GM06990 (cell line): ENCODE data around the gene CCND3.

Experiments used
- DNase-seq: peaks from one replicate; pipeline ENCODE4 v3.0.0-alpha.2; 2011; ENCODE audit not compliant: insufficient read length; ENCODE audit errors: extremely low read depth
- H3K27me3 ChIP-seq: replicated peaks from 2 replicates; pipeline ENCODE4 v1.6.0; 2011; ENCODE audit warnings: low read length; ENCODE audit not compliant: control insufficient read depth, insufficient read depth
- H3K36me3 ChIP-seq: 2 replicates; pipeline ENCODE4 v1.5.1; 2011; ENCODE audit warnings: low read length; ENCODE audit not compliant: control insufficient read depth, insufficient read depth
- H3K4me3 ChIP-seq: replicated peaks from 2 replicates; pipeline ENCODE4 v1.5.1; 2011; ENCODE audit warnings: low read depth, mild to moderate bottlenecking, control low read depth, low read length
- CTCF ChIP-seq: IDR thresholded peaks from 2 replicates; pipeline ENCODE4 v1.5.1; 2011; ENCODE audit warnings: low read length, control low read depth, mild to moderate bottlenecking, inconsistent platforms; ENCODE audit not compliant: insufficient read depth, poor library complexity, severe bottlenecking

Gene CCND3

DNA sequence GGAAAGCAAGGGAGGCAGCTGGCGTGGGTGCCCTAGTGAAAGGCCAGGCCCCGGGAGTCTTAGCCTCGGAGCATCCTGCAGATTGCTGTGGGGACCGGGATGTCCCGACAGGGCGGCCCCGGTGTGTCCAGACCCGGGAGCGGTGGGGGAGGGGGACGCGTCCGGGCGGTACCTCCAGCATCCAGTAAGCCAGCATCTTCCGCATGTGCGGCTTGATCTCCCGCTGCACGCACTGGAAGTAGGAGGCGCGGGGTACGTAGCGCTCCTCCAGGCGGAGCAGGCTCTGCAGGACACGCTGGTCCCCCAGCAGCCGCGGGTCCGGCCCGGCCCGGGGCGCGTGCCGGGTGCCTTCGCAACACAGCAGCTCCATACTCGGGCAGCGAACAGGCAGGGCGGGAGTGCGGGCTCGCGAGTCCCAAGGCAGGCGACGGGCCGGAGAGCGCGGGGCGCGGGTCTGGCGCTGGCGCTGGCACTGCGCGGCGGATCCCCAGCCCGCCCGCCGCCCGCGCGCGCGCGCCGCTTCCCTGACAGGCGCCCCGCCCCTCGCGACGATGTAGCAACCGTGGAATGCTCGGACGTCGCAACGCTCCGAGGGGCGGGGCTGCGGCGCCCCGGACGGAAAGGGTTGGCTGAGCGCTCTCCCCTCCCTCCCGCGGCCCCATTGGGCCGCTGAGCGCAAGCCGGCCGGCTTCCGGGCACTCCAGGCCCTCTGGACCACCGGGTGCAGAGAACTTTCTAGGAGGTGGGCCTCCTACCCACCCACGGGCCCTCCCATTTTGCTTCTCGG, at the start of gene CCND3:
CCND3 (minus strand) TSS at position 529 of the 787 bp plus-strand sequence; CDS start at position 370, 159 bp downstream.
- Histone ChIP-seq H3K27me3 (no peaks in the 10 kb centered on the region), H3K4me3 (peak within 1 kb of the TSS; percentile 96), H3K36me3 (peaks cover 8% of the 10 kb centered on the region)
- no peak for TF ChIP-seq CTCF
- DNase-seq, result peak; percentile 95

DNA sequence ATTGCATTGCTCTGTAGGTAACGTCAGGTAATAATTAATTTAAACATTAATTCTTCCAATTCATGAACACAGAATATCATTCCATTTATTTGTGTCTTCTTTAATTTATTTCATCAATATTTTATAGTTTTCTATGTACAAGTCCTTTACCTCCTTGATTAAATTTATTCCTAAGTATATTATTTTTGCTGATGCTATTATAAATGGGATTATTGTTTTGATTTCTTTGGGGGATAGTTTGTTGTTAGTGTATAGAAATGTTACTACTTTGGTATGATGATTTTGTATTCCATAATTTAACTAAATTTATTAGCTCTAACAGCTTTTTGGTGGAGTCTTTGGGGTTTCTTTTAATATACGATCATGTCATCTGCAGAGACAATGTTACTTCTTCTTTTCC, 44.7 kb upstream of the CCND3 start:
- Histone ChIP-seq H3K36me3 (no peaks in the 10 kb centered on the region), H3K27me3 (no peaks in the 10 kb centered on the region), H3K4me3 (no peak overlapping the region)
- TF ChIP-seq CTCF, result no peak
- no peak for DNase-seq

- H3K36me3 ChIP-seq, result no peaks in the 10 kb centered on the region
- no peaks in the 10 kb centered on the region for H3K27me3 ChIP-seq
- no peak for DNase-seq
- no peak for TF ChIP-seq CTCF
- no peak overlapping the region for H3K4me3 ChIP-seq
Observed at GRCh38 chr6:41984623-41985022, 43.0 kb upstream of the CCND3 start.

DNA sequence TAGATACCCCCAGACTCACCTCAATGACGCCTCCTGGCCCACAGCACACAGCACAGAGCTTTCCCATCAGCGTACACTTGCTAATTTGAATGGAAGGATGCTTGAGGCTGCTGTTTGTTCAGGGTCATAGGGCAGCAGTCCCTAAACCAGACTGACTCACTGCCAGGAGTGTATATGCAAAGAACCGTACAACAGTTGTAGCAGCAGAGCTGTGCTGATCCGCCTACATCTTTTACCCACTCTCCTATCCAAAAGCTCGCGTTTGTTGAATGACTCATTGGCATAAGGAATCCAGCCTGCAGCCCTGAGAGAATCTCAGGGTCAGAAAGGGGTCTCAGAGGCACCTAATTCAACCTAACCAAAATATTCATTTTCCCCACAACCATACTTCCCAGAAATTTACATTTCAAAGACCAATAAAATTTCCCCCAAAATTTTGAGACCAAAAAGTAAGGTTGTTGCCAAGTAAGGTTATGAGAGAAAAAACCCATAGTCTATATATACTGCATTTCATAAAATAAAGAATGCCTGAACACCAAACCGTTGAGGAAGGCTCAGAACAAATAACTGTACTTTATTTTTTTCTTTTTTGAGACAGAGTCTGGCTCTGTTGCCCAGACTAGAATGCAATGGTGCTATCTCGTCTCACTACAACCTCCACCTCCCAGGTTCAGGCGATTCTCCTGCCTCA, 35.3 kb upstream of the CCND3 start:
- no peaks in the 10 kb centered on the region for H3K36me3 ChIP-seq
- DNase-seq, result no peak
- no peak for TF ChIP-seq CTCF
- H3K27me3 ChIP-seq, result no peaks in the 10 kb centered on the region
- no peak overlapping the region for H3K4me3 ChIP-seq

DNA sequence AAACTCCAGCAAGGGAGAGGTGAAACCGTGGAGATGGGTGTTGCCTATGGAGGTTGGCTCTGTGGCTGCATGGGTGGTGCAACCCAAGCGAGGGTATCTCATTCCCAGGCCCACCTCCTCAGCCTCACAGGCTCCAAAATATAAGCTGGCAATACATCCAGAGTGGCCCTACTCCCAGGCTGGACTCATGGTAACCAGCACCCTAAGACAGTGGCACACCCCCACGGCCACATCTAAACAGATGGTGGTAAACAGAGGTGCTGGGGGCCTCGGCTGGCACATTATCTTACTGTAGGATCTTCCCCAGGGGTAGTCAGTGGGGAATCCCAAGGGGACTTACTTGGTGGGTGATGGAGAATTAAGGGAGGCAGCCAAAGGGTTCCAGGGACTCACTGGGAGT, 33.7 kb upstream of the CCND3 start:
- TF ChIP-seq CTCF, result no peak
- H3K4me3 ChIP-seq, result no peak overlapping the region
- no peak for DNase-seq
- H3K27me3 ChIP-seq, result no peaks in the 10 kb centered on the region
- H3K36me3 ChIP-seq, result no peaks in the 10 kb centered on the region
